Skeletal muscle tissue (tissue), 4 donors: ENCODE data around the gene ALPI. TPM values are rescaled to one million over a fixed set of nuclear protein-coding genes. Genes with fewer than 3 reads are reported as not detected.

ENCODE experiments used
- H3K27ac ChIP-seq: one replicate; pipeline ENCODE4 v1.7.0; 2013; ENCODE audit warnings: mild to moderate bottlenecking, low read depth, low read length, inconsistent platforms
- H3K27me3 ChIP-seq, 3 donors: one replicate each; pipeline ENCODE4 v1.7.0; 2013; ENCODE audit warnings: low read length in 3 of 3; ENCODE audit not compliant: control insufficient read depth in 3 of 3, insufficient read depth in 3 of 3
- H3K36me3 ChIP-seq, 3 donors: one replicate each; pipeline ENCODE4 v1.7.0; 2013; ENCODE audit warnings: low read length in 3 of 3; ENCODE audit not compliant: control insufficient read depth in 3 of 3, insufficient read depth in 3 of 3
- H3K4me1 ChIP-seq, 3 donors: one replicate each; pipeline ENCODE4 v1.7.0; 2013; ENCODE audit warnings: low read length in 3 of 3, mild to moderate bottlenecking in 3 of 3; ENCODE audit not compliant: control insufficient read depth in 3 of 3, insufficient read depth in 3 of 3
- H3K4me3 ChIP-seq, 3 donors: one replicate each; pipeline ENCODE4 v1.7.0; 2013; ENCODE audit warnings: low read length in 3 of 3
- H3K9ac ChIP-seq, 3 donors: one replicate each; pipeline ENCODE4 v1.7.0; 2013; ENCODE audit warnings: low read length in 3 of 3, mild to moderate bottlenecking in 3 of 3, moderate library complexity in 2 of 3, low read depth in 1 of 3
- H3K9me3 ChIP-seq, 3 donors: one replicate each; pipeline ENCODE4 v1.7.0; 2013; ENCODE audit warnings: low read length in 3 of 3; ENCODE audit not compliant: control insufficient read depth in 3 of 3
- total RNA-seq: library from RNA; depleted of rRNA; stranded (reverse); fragments of >200 nt; gene quantifications from one replicate; pipeline ENCODE4 v1.2.3, GENCODE V29; 2014
- donor health status: Osteomylitis.

ALPI gene
- total RNA-seq, 1 donor from 2014 or later: not detected

DNA sequence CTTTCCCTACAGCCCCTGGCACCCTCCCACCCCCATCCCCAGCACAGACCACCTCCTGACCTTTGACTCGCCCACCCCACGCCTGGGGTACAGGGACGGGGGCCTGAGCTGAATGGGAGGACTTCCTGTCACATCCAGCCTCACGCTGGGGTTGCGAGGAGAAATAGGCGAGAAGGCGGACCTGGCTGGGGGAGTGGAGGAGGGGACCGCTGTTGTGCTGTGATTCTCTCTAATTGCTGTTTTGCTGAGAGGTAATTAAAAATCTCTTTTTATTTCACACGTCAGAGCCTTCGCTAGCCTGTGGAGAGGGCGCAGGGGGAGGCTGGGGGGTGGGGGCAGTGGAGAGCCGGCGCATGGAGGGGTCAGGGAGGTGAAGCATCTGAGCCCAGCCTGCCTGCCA, 41.4 kb downstream of the ALPI start:
- H3K27me3 ChIP-seq: peaks cover 0 to 5% (median 0%) of the 10 kb centered on the region in 3 donors
- no peaks in the 10 kb centered on the region for H3K36me3 ChIP-seq
- H3K27ac ChIP-seq: no peak overlapping the region
- H3K4me3 ChIP-seq: no peak overlapping the region
- H3K9me3 ChIP-seq: no peaks in the 10 kb centered on the region
- no peak overlapping the region for H3K9ac ChIP-seq
- peaks cover 0 to 7% (median 6%) of the 10 kb centered on the region in 3 donors for H3K4me1 ChIP-seq

DNA sequence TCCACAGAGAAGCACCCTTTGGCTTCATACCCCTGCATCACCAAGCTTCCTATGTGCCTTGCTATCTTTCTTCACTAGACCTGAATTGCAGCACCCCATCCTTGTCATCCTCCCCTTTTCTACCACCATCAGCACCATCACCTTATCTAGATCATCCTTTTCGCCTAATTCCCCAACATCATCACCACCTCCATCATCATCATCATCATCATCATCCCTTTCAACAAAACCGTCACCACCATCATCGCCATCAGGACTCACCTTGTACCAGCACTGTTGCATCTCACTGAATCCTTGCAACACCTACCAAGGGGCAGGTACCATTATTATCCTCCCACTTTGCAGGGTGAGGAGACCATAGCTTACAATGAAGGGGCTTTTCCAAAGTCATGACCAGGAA, 42.5 kb downstream of the ALPI start:
- H3K9ac ChIP-seq: no peak overlapping the region
- no peak overlapping the region for H3K27ac ChIP-seq
- no peak overlapping the region for H3K4me3 ChIP-seq
- peaks cover 3 to 10% (median 8%) of the 10 kb centered on the region in 3 donors for H3K4me1 ChIP-seq
- no peaks in the 10 kb centered on the region for H3K9me3 ChIP-seq
- H3K36me3 ChIP-seq: no peaks in the 10 kb centered on the region
- H3K27me3 ChIP-seq: peaks cover 0 to 5% (median 0%) of the 10 kb centered on the region in 3 donors

GRCh38 chr2:232501331-232501771, 45.4 kb downstream of the ALPI start:
- Histone ChIP-seq H3K9ac (no peak overlapping the region), H3K4me3 (no peak overlapping the region), H3K27ac (no peak overlapping the region), H3K9me3 (no peaks in the 10 kb centered on the region), H3K27me3 (peaks cover 0 to 14% (median 8%) of the 10 kb centered on the region in 3 donors), H3K4me1 (peaks cover 5 to 10% (median 9%) of the 10 kb centered on the region in 3 donors), H3K36me3 (no peaks in the 10 kb centered on the region)

GRCh38 chr2:232501794-232502390, 45.9 kb downstream of the ALPI start:
- Histone ChIP-seq H3K27me3 (peaks cover 0 to 18% (median 8%) of the 10 kb centered on the region in 3 donors), H3K4me1 (peaks cover 5 to 10% (median 9%) of the 10 kb centered on the region in 3 donors), H3K9me3 (no peaks in the 10 kb centered on the region), H3K9ac (no peak overlapping the region), H3K4me3 (no peak overlapping the region), H3K36me3 (no peaks in the 10 kb centered on the region), H3K27ac (no peak overlapping the region)

DNA sequence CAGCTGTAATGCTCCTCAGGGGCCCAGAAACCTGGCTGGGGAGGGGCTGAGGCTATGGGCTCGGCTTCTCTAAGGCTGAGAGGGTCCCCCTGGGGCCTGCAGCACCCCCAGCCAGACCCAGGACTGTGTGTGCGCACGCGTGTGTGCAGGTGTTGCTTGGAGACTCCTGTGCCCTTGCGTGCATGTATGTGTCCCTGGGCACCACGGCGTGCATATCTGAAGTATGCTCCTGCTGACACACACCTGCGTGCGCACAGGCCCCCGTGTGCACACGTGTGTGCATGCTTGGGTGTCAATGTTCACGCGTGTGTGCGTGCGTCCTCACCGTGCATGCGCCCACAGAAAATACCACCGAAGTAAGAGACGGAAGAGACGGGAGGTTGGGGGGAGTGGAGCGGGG, 46.6 kb downstream of the ALPI start:
- H3K27me3 ChIP-seq: peaks cover 0 to 18% (median 8%) of the 10 kb centered on the region in 3 donors
- H3K36me3 ChIP-seq: no peaks in the 10 kb centered on the region
- no peak overlapping the region for H3K9ac ChIP-seq

DNA sequence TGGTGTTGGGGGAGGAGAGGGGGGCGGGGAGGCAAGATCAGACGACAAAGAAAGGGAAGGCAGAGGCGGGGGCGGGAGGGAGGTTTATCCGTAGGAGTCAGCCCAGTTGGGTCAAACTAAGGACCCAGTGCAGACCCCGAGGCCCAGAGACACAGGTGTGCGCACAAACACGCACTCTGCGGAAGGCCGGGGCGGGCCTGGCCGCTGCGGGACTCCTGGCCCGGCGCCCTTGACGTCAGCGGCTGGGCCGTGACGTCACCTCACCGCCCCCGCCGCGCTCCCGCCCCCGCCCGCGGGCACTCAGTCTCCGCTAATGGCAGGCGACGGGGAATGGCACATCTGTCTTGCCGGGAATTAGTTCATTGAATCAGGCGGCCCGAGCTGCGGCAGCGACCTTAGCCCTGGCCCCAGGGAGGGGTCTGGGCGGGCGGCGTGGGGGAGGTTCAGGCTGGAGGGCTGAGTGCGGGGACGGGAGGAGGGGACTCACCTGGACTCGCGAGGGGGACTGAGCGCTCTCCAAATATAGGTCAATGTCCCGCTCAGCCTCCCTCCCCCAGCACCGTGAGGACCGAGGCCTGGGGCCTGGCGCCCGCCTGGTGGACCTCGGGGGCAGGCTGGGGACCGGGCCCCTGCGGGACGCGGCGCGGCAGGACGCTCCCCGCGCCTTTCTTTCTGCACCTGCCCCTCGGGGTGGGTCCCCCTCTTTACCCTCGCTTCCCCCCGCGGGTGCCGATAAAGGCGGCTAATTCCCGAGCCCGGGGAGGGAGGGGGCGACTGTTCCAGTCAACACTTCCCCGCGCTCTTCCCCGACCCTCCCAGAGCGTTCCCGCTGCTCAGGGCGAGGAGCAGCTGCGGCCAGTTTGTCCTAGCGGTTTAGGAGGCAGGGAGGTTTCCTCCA, 47.2 kb downstream of the ALPI start:
- H3K27ac ChIP-seq: no peak overlapping the region
- peaks cover 0 to 18% (median 8%) of the 10 kb centered on the region in 3 donors for H3K27me3 ChIP-seq

More for the DNA sequence above, 46.6 kb downstream of the ALPI start:
- no peak overlapping the region for H3K27ac ChIP-seq
- H3K4me3 ChIP-seq: no peak overlapping the region
- H3K9me3 ChIP-seq: no peaks in the 10 kb centered on the region
- H3K4me1 ChIP-seq: peaks cover 5 to 10% (median 9%) of the 10 kb centered on the region in 3 donors

DNA sequence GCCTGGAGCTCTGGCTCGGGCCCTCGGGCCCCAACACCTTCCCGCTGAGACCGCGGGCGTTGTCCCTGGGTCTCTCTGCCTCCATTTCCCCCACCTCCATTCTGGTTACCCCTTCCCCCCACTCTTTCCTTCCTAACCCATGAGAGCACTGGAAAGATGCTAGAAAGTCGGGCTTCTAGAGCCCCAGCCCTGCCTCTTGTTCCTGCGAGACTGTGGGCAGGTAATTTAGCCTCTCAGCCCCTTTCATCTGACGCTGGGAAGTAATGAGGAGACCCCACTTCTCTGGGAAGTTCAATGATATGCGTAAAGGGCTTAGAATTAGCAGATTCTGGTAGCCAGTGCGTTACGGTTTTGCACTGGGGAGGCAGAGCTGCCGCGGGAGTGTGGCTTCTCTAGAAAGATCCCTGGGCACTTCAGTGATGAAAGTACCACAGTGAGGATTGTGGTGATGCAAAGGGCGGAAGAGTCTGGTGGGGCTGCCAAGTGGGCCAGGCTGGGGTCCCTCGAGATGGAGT, 47.9 kb downstream of the ALPI start:
- Histone ChIP-seq H3K9ac (no peak overlapping the region), H3K4me1 (peaks cover 5 to 10% (median 9%) of the 10 kb centered on the region in 3 donors), H3K9me3 (no peaks in the 10 kb centered on the region), H3K27me3 (peaks cover 0 to 16% (median 8%) of the 10 kb centered on the region in 3 donors), H3K4me3 (peak overlapping the region in 1 of 3 donors; percentile 61), H3K27ac (no peak overlapping the region), H3K36me3 (no peaks in the 10 kb centered on the region)

More for the DNA sequence above, 47.2 kb downstream of the ALPI start:
- Histone ChIP-seq H3K4me3 (peak overlapping the region in 2 of 3 donors; percentile 27 to 61), H3K36me3 (no peaks in the 10 kb centered on the region), H3K9me3 (no peaks in the 10 kb centered on the region), H3K9ac (peak overlapping the region in 1 of 3 donors; percentile 68), H3K4me1 (peaks cover 5 to 10% (median 9%) of the 10 kb centered on the region in 3 donors)

DNA sequence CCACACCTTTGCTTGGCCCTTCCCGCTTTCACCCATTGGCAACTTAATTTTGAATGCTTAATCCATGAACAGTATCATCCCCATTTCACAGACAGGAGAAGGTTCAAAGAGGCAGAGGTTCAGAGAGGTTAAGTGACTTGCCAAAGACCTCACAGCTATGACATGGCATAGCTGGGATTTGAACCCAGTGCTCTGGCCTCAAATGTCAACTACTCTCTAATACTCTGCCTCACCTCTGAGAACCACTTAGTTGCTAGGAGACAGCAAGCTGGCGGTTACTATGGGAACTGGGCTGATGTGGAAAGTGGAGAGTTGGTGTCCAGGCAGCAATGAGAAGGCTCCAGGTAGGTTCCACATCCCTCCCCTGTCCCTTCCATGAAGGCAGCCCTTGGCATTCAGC, 48.5 kb downstream of the ALPI start:
- Histone ChIP-seq H3K27me3 (peaks cover 0 to 16% (median 8%) of the 10 kb centered on the region in 3 donors), H3K9ac (no peak overlapping the region), H3K36me3 (no peaks in the 10 kb centered on the region), H3K27ac (no peak overlapping the region), H3K9me3 (no peaks in the 10 kb centered on the region), H3K4me3 (no peak overlapping the region), H3K4me1 (peaks cover 5 to 10% (median 9%) of the 10 kb centered on the region in 3 donors)

DNA sequence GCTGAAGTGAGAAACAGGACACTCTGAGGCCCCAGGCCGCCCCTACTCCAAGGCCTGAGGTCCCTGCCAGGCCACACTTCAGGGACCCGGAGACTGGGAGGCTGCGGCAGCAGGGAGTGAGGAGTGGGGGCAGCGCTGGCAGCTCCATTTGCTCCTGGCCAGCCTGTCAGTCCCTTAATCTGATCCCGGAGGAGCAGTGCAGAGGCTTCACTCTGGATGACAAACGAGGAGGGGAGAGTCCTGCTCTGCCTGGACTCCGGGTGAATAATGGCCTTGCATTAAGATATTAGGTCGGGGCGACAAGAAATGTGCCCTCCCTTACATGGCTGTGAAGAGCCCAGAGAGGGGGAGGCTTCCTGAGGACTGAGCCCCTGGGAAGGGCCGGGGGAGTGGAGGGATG, 49.9 kb downstream of the ALPI start:
- peaks cover 0 to 13% (median 8%) of the 10 kb centered on the region in 3 donors for H3K27me3 ChIP-seq
- H3K27ac ChIP-seq: no peak overlapping the region
- H3K4me3 ChIP-seq: no peak overlapping the region
- H3K4me1 ChIP-seq: peaks cover 5 to 10% (median 9%) of the 10 kb centered on the region in 3 donors
- H3K9ac ChIP-seq: no peak overlapping the region
- no peaks in the 10 kb centered on the region for H3K9me3 ChIP-seq
- no peaks in the 10 kb centered on the region for H3K36me3 ChIP-seq
